Measurements from ENCODE around the gene PDZD2.

GRCh38 chr5:31827867-31828266 lies 188.9 kb downstream of the PDZD2 start:
- TF ChIP-seq CTCF (IDR thresholded peaks at IDR 0.05) (no peak), POLR2A (IDR thresholded peaks at IDR 0.05) (no peak)

Measured in testis (tissue), 2 donors.